Measurements from ENCODE around the gene MISP.

The MISP gene

DNA sequence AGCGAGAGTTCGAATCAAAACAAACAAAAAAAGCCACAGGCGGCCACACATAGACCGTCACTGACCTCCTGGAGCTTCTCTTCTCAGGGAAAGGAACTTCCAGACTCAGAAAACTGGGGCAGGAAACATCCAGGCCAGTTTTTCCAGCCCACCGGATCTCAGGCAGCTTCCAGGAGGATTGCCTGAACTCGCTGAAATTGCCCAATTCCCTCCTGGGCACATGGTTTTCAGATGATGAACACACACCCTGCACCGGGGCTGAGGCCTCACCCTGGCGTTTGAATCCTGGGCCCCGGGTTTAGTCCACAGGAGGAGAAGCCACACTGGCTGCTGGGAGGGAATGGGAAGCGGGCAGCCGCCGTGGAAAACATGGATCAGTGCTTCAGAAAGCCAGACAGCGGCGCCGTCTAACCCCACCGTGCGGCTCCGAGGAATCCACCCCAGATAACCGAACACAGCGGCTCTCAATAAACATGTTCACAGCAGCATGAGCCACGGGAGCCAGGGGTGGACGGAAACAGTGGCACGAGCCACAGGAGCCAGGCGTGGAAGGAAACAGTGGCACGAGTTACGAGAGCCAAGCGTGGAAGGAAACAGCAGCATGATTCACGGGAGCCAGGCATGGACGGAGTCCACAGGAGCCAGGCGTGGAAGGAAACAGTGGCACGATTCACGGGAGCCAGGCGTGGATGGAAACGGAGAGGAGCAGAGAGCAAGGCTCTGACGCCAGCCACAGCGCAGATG lies 28.2 kb downstream of the MISP start:
- no peak for DNase-seq

- DNase-seq: no peak
Measured at GRCh38 chr19:780935-781334, 30.0 kb downstream of the MISP start.

DNA sequence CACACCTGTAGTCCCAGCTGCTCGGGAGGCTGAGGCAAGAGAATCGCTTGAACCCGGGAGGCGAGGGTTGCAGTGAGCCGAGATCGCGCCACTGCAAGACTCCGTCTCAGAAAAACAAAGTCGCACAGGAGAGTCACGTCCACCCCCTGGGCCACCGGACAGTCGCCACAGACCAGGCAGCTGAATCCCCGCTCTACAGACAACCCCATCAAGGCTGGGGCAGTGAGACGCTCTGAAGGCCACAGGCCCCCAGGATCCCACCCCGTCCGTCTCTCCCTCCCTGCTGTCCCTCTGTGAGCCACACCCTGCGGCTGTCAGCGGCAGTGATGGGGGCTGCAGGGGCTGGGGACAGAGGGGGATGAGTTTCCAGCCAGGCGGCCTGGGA lies 30.9 kb downstream of the MISP start:
- no peak for DNase-seq

- no peak for DNase-seq
Measured at GRCh38 chr19:782185-782877, 31.4 kb downstream of the MISP start.

GRCh38 chr19:782878-783668 lies 32.2 kb downstream of the MISP start:
- no peak for DNase-seq

DNA sequence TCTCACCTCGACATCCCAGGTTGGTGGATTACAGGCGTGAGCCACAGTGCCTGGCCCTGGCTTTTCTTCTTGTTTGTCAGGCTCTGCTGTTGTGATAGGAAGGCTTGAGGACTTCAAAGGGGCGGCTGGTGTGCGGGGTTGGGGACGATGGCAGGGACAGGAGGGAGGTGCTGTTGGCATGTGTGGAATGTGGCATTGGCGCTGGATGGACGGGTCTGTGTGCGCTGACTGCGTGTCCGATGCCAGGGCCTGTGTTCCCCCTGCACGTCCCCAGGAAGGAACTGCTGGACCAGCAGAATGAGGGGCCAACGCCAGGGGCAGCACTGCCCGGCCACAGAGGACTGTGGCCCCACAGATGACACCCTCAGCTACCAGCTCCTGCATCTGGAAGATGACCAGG lies 33.6 kb downstream of the MISP start:
- DNase-seq: no peak

GRCh38 chr19:787536-787935 lies 36.6 kb downstream of the MISP start:
- DNase-seq: no peak

GRCh38 chr19:788686-788982 lies 37.7 kb downstream of the MISP start:
- no peak for DNase-seq

- no peak for DNase-seq
Measured at GRCh38 chr19:788983-789700, 38.2 kb downstream of the MISP start.

GRCh38 chr19:789701-790060 lies 38.8 kb downstream of the MISP start:
- no peak for DNase-seq

GRCh38 chr19:791007-791566 lies 40.2 kb downstream of the MISP start:
- DNase-seq: no peak

DNA sequence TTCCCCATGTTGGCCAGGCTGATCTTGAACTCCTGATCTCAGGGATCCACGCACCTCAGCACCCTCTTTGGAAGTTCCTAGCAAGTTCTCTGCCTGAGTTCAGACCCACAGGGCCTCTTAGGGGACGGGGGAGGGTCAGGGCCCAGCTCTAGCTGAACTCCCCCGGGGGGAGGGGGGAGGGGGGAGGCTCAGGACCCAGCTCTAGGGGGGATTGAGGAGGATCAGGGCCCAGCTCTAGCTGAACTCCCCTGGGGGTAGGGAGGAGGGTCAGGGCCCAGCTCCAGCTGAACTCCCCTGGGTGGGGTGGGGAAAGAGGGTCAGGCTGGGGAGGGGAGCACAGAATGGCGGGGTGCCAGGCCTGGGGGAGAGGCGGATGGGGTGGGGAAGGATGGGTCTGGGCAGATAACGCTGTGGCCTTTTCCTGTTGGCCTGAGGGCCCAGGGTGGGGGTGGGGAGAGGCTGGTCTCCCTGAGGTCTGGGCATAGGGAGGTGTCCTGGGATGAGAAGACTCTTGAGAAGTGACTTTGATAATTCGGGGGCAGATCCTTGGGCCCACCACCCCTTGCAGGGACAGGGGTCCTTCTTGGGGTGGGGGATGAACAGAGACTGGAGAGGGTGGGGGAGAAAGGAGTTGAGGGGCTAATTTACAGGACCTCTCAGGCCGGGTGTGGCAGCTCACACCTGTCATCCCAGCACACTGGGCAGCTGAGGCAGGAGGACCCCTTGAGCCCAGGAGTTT lies 40.8 kb downstream of the MISP start:
- no peak for DNase-seq

DNA sequence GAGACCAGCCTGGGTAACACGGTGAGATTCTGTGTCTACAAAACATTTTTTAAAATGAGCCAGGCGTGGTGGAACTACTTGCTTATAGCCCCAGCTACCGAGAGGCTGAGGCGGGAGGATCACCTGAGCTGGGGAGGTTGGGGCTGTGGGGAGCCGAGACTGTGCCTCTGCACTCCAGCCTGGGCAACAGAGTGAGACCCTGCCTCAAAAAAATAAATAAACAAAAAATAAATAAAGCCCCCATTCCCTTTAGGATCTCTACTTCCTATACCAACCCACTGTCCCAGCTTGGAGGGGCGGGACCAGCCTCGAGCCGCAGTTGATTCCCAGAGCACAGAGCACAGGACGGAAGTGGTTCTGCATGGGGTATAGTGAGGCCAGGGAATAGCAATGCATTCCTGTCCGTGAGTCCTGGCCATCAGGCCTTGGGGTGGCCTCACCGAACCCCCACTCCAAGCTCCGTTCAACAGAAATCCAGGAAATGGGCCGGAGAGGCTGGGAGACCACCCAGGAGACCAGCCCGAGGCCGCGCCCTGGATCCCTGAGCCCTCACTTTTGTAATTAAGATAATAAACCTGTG lies 41.5 kb downstream of the MISP start:
- no peak for DNase-seq

GRCh38 chr19:793806-794205 lies 42.9 kb downstream of the MISP start:
- no peak for DNase-seq

GRCh38 chr19:795073-795611 lies 44.2 kb downstream of the MISP start:
- no peak for DNase-seq

DNA sequence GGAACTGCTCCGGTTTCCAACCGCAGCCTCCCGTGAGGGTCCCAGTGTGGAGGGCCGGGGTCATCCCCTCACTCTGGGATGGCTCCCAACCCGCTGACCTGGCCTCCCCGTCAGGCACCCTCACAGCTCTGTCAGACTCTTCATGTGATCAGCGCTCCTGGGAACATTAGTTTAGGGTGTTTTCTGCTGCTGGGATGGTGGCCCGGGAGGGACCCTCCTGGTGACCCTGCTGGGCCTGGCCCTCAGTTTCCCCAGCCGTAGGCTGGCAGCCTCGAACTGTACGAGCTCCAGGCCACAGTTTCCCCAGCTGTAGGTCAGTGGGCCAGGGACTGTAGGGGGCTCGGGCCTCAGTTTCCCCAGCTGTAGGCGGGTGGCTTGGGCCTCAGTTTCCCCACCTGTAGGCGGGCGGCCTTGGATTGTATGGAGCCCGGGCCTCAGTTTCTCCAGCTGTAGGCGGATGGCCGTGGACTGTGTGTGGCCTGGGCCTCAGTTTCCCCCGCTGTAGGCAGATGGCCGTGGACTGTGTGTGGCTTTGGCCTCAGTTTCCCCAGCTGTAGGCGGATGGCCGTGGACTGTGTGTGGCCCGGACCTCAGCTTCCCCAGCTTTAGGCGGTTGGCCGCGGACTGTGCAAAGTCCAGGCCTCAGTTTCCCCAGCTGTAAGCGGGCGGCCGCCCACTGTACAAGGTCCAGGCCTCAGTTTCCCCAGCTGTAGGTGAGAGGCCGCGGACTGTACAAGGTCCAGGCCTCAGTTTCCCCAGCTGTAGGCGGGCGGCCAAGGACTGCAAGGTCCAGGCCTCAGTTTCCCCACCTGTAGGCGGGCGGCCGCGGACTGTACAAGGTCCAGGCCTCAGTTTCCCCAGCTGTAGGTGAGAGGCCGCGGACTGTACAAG lies 45.0 kb downstream of the MISP start:
- no peak for DNase-seq

- peak; percentile 99 for DNase-seq
Measured at GRCh38 chr19:796692-797527, 46.0 kb downstream of the MISP start, which contains the start of gene PTBP1. Gene PTBP1 (plus strand): TSS chr19:797452. CDS start chr19:797498, 46 bp downstream.

DNA sequence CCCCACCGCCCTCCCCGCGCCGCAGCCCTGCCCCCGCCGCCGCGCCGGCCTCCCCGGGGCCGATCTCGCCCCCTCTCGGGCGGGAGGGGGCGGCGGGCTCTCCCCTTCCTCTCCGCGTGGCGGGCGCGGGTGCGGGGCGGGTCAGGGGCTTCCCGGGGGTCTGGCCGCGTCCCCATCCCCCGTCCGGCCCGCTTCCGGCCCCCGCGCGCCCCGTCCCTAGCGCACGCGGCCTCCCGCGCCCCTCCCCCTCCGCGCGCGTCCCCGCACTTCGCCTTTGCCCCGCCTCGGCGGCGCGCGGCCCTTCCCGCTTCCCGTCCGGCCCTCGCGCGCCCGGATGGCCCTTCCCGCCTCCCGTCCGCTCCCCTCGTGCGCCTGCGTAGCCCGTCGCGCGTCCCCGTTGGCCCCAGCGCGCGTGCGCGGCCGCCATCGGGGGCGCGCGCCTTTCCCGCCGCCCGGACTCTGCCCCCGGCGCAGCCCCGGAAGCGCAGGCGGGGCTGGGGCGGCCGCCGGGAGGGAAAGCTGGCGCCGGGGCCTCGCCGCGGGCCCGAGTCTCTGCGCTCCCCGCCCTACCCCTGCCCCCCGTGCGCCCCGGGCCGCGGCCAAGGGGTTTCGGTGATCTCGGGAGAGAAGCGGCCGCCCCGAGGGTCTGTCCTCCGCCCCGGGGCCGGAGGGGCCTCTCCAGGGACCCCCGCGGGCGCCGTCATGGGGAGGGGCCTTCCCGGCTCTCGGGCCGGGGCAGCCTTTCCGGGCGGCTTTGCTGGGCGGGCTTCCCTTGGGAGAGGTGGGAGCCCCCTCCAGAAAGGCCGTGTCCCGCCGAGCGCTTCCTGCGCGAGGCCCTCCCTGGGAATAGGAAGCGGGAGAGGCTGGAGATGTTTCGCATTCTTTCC lies 46.9 kb downstream of the MISP start:
- DNase-seq: no peak

Measured in NCI-H1436 treated with DMSO at 0.1 percent for 48 hours (cell line).